GM19240 (cell line): ENCODE results near the gene PARP9.

Experiments used
- DNase-seq: peaks from one replicate; pipeline ENCODE4 v3.0.0; 2011; ENCODE audit warnings: low spot score; ENCODE audit not compliant: insufficient read length

The PARP9 gene

GRCh38 chr3:122488262-122488973 is 75.7 kb downstream of the PARP9 start:
- no peak for DNase-seq

- DNase-seq = no peak
These were observed 79.1 kb downstream of the PARP9 start for GRCh38 chr3:122484985-122485384.

- DNase-seq = no peak
These were observed 82.7 kb downstream of the PARP9 start for GRCh38 chr3:122481390-122481789.
